HEK293 (cell line): ENCODE measurements around the gene TMEM270.
"Not testable (repeated sequence)": the region's sequence is repeated elsewhere in the genome, so short reads cannot be mapped to it uniquely, and the experiment has no call there.

Experiments used
- CTCF ChIA-PET: fragments of 350-600 bp; formaldehyde crosslinking; extraction: SDS; loops from one replicate; lab custom pipeline; 2021; ENCODE audit warnings: antibody characterized with exemption; lab: Yijun Ruan, JAX
- POLR2A ChIA-PET: fragments of 300-600 bp; formaldehyde crosslinking; extraction: SDS; loops from one replicate; lab custom pipeline; 2020; ENCODE audit warnings: antibody characterized with exemption, inconsistent platforms; lab: Yijun Ruan, JAX
- H3K27ac ChIP-seq: fragments of 200-500 bp; sonication (Bioruptor generic); 2 replicates; pipeline ENCODE4 v1.5.1; 2014; ENCODE audit warnings: low read depth, low read length, control low read depth, inconsistent platforms; ENCODE audit errors: extremely low read depth
- H3K36me3 ChIP-seq, 2 experiments: fragments of 200-500 bp in 1 of 2; sonication (Bioruptor generic) in 1 of 2; 1 replicate in 1 of 2; 2 replicates in 1 of 2; pipeline ENCODE4 v1.5.1; 2014 to 2017; ENCODE audit warnings: inconsistent platforms in 2 of 2, low read length in 2 of 2; ENCODE audit not compliant: control insufficient read depth in 2 of 2, insufficient read depth in 1 of 2
- H3K4me1 ChIP-seq: fragments of 200-500 bp; sonication (Bioruptor generic); 2 replicates; pipeline ENCODE4 v1.5.1; 2014; ENCODE audit warnings: mild to moderate bottlenecking, low read length, inconsistent platforms; ENCODE audit not compliant: control insufficient read depth, insufficient read depth
- H3K4me3 ChIP-seq: 2 replicates; pipeline ENCODE4 v1.5.1; 2011; ENCODE audit warnings: low read depth, mild to moderate bottlenecking, control low read depth, low read length, moderate library complexity
- H3K9me3 ChIP-seq: fragments of 200-500 bp; sonication (Bioruptor generic); 2 replicates; pipeline ENCODE4 v1.5.1; 2014; ENCODE audit warnings: low read depth, low read length, inconsistent platforms; ENCODE audit not compliant: control insufficient read depth, insufficient read depth
- CTCF ChIP-seq: fragments of 450-650 bp; formaldehyde crosslinking; IDR thresholded peaks from 2 replicates; pipeline ENCODE4 v1.5.1; 2016; ENCODE audit warnings: missing biosample characterization, missing genetic modification characterization
- GFI1B ChIP-seq: fragments of 450-650 bp; formaldehyde crosslinking; IDR thresholded peaks from 2 replicates; pipeline ENCODE4 v1.5.1; 2016; ENCODE audit warnings: missing biosample characterization, missing genetic modification characterization
- SP7 ChIP-seq: fragments of 450-650 bp; formaldehyde crosslinking; IDR thresholded peaks from 2 replicates; pipeline ENCODE4 v1.5.1; 2016; ENCODE audit warnings: missing biosample characterization, missing genetic modification characterization
- ZBTB48 ChIP-seq: fragments of 450-650 bp; formaldehyde crosslinking; IDR thresholded peaks from 2 replicates; pipeline ENCODE4 v1.5.1; 2016; ENCODE audit warnings: missing biosample characterization, missing genetic modification characterization
- ZIC2 ChIP-seq: fragments of 450-650 bp; formaldehyde crosslinking; IDR thresholded peaks from 2 replicates; pipeline ENCODE4 v1.5.1; 2016; ENCODE audit warnings: missing biosample characterization, missing genetic modification characterization
- ZNF121 ChIP-seq: fragments of 450-650 bp; formaldehyde crosslinking; IDR thresholded peaks from 2 replicates; pipeline ENCODE4 v1.5.1; 2016; ENCODE audit warnings: missing biosample characterization, missing genetic modification characterization
- ZNF26 ChIP-seq: fragments of 450-650 bp; formaldehyde crosslinking; IDR thresholded peaks from 2 replicates; pipeline ENCODE4 v1.5.1; 2016; ENCODE audit warnings: missing biosample characterization, missing genetic modification characterization
- ZNF366 ChIP-seq: fragments of 450-650 bp; formaldehyde crosslinking; conservative IDR thresholded peaks from 2 replicates; pipeline ENCODE4 v1.5.1; 2016; ENCODE audit warnings: missing biosample characterization, missing genetic modification characterization
- ZNF473 ChIP-seq: fragments of 450-650 bp; formaldehyde crosslinking; IDR thresholded peaks from 2 replicates; pipeline ENCODE4 v1.5.1; 2017; ENCODE audit warnings: missing biosample characterization, missing genetic modification characterization
- ZNF513 ChIP-seq: fragments of 450-650 bp; IDR thresholded peaks from 2 replicates; pipeline ENCODE4 v1.5.1; 2018; ENCODE audit warnings: missing biosample characterization, missing genetic modification characterization
- ZNF707 ChIP-seq: fragments of 450-650 bp; formaldehyde crosslinking; IDR thresholded peaks from 2 replicates; pipeline ENCODE4 v1.5.1; 2016; ENCODE audit warnings: missing biosample characterization, missing genetic modification characterization

Gene TMEM270

GRCh38 chr7:73844131-73844547 lies 16.8 kb upstream of the TMEM270 start:
- CTCF ChIA-PET: interaction anchor here (0.6 to 3.7 kb wide), 3 partner anchors 11 to 235 kb away, joined by 3 to 24 read pairs (median 3); no protein-coding TSS in a partner anchor
- Histone ChIP-seq H3K36me3 (no peaks in the 10 kb centered on the region), H3K4me1 (peaks cover 6% of the 10 kb centered on the region; the same call in 1 of the 2 replicates)
- POLR2A ChIA-PET: no interaction called here
- TF ChIP-seq ZNF707 (tag by site-specific recombination) (no peak), ZBTB48 (tag by site-specific recombination) (no peak), ZNF513 (tag by site-specific recombination) (no peak), CTCF (tag by site-specific recombination) (no peak), GFI1B (tag by site-specific recombination) (peak; percentile 70), SP7 (0 out of 2 replicates have a peak, but pooled peaks have one; percentile 24), ZIC2 (peak; percentile 69)
- TF ChIP-seq, all 188 proteins: peak for 3
- Histone ChIP-seq H3K9me3 (no peaks in the 10 kb centered on the region), H3K4me3 (no peak overlapping the region), H3K27ac (no peak overlapping the region)

- TF ChIP-seq ZNF473: no peak
- TF ChIP-seq ZNF121: peak; percentile 82
- no peak overlapping the region for H3K4me3 ChIP-seq
- POLR2A ChIA-PET: no interaction called here
- no peaks in the 10 kb centered on the region for H3K36me3 ChIP-seq
- CTCF ChIA-PET: no interaction called here
- H3K27ac ChIP-seq: no peak overlapping the region
- peaks cover 6% of the 10 kb centered on the region; the same call in 1 of the 2 replicates for H3K4me1 ChIP-seq
- no peaks in the 10 kb centered on the region for H3K9me3 ChIP-seq
Observed at GRCh38 chr7:73844848-73845460, 16.0 kb upstream of the TMEM270 start.

- POLR2A ChIA-PET, H3K36me3 ChIP-seq, H3K27ac ChIP-seq, H3K9me3 ChIP-seq, H3K4me3 ChIP-seq, H3K4me1 ChIP-seq: not testable (repeated sequence)
- CTCF ChIA-PET: interaction anchor here (0.7 kb wide), 1 partner anchor 55 kb away, joined by 3 read pairs; no protein-coding TSS in a partner anchor
Observed at GRCh38 chr7:73845701-73846195, 15.2 kb upstream of the TMEM270 start.

- no peak overlapping the region for H3K27ac ChIP-seq
- H3K36me3 ChIP-seq: no peaks in the 10 kb centered on the region
- ChIA-PET CTCF (interaction anchor here (0.6 to 1.5 kb wide), 3 partner anchors 8 to 204 kb away, joined by 3 to 7 read pairs (median 4); no protein-coding TSS in a partner anchor), POLR2A (interaction anchor here (0.6 kb wide), 2 partner anchors 19 to 260 kb away, joined by 3 read pairs; no protein-coding TSS in a partner anchor)
- TF ChIP-seq ZNF366 (tag by site-specific recombination) (0 out of 2 replicates have a peak, but pooled peaks have one; percentile 39), ZNF26 (tag by site-specific recombination) (no peak)
- H3K4me1 ChIP-seq: peaks cover 9% of the 10 kb centered on the region
- no peaks in the 10 kb centered on the region for H3K9me3 ChIP-seq
- no peak overlapping the region for H3K4me3 ChIP-seq
Observed at GRCh38 chr7:73847941-73848723, 12.8 kb upstream of the TMEM270 start.
